NB4 (cell line): ENCODE measurements around the gene MMP2.

Source experiments
- DNase-seq: peaks from one replicate; pipeline ENCODE4 v3.0.0; 2010; ENCODE audit warnings: low read depth
- H3K4me3 ChIP-seq: one replicate; pipeline ENCODE4 v1.5.1; 2011; ENCODE audit warnings: mild to moderate bottlenecking, low read depth, low read length, moderate library complexity
- MYC ChIP-seq: IDR thresholded peaks from 2 replicates; pipeline ENCODE4 v1.6.1; 2011; ENCODE audit warnings: low read depth, low read length
- POLR2A ChIP-seq: IDR thresholded peaks from 2 replicates; pipeline ENCODE4 v1.6.1; 2011; ENCODE audit warnings: mild to moderate bottlenecking; ENCODE audit not compliant: insufficient read length; ENCODE audit errors: extremely low read depth
- TF ChIP-seq, protein P1 (sequence below): IDR thresholded peaks from 2 replicates; pipeline ENCODE4 v1.6.1; 2011; ENCODE audit warnings: low read depth, low read length
- TF ChIP-seq, protein P2 (sequence below): IDR thresholded peaks from one replicate; pipeline ENCODE4 v1.5.1; 2012; ENCODE audit warnings: low read depth, low read length

Gene MMP2

DNA sequence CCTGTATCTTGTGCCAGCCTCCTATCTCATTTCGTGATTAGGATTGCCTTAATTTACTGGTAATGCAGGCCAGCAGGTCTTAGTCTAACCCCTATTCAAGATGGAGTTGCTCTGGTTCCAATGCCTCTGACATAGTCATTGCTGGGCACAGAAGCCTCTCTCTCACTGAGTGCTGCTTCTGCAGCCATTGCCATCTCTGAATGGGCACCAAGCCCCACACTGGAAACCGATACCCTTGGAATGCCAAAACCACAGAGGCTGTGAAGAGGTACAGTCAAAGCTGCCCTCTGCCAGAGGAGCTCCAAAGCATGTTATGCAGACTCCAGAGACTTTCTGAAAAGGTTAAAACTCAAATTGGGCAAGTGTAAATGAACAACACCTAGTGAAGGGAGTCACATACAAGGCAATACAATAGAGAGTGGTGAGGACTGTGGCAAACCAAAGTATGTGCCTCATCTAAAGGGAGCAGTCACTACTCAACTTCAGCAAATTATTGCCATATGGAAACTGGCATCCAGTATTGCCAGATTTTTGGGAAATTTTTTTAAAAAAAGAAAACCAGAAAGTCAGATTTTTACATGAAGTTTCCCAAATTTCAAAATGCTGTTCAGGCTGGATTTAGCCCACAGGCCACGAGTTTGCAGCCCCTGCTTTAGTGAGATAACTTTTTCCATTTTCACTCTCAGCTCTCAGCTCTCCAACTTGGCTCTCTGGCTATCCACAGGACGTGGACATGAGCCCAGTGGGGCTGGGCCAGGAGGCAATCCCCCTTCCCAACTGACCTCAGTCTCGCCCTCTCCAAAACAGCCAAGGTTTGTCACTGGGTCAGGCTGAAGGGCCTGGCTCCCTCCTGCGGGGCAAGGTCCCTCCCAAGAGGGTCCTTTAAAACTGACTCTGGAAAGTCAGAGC is 2.1 kb upstream of the MMP2 start:
- H3K4me3 ChIP-seq: no peak overlapping the region
- TF ChIP-seq MYC: no peak
- TF ChIP-seq POLR2A: no peak
- TF ChIP-seq, protein P1, sequence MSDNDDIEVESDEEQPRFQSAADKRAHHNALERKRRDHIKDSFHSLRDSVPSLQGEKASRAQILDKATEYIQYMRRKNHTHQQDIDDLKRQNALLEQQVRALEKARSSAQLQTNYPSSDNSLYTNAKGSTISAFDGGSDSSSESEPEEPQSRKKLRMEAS: no peak
- TF ChIP-seq, protein P2, sequence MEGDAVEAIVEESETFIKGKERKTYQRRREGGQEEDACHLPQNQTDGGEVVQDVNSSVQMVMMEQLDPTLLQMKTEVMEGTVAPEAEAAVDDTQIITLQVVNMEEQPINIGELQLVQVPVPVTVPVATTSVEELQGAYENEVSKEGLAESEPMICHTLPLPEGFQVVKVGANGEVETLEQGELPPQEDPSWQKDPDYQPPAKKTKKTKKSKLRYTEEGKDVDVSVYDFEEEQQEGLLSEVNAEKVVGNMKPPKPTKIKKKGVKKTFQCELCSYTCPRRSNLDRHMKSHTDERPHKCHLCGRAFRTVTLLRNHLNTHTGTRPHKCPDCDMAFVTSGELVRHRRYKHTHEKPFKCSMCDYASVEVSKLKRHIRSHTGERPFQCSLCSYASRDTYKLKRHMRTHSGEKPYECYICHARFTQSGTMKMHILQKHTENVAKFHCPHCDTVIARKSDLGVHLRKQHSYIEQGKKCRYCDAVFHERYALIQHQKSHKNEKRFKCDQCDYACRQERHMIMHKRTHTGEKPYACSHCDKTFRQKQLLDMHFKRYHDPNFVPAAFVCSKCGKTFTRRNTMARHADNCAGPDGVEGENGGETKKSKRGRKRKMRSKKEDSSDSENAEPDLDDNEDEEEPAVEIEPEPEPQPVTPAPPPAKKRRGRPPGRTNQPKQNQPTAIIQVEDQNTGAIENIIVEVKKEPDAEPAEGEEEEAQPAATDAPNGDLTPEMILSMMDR: no peak
- DNase-seq: no peak

DNA sequence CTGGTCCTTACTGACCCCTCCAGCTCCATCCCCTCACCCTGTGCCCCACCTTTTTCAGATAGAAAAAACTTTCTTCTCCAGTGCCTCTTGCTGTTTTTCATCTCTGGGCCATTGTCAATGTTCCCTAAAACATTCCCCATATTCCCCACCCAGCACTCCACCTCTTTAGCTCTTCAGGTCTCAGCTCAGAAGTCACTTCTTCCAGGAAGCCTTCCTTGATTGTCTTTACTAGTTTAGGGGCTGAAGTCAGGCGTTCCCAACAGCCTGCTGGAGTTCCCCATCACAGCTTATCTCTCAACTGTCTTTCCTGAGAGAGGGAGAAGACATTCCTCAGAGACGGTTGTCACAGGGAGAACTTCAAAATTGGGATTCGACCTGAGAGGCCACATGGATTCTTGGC is 1.3 kb upstream of the MMP2 start:
- no peak overlapping the region for H3K4me3 ChIP-seq
- TF ChIP-seq, protein P2: no peak
- no peak for TF ChIP-seq POLR2A
- no peak for TF ChIP-seq MYC
- TF ChIP-seq, protein P1: no peak
- DNase-seq: no peak

DNA sequence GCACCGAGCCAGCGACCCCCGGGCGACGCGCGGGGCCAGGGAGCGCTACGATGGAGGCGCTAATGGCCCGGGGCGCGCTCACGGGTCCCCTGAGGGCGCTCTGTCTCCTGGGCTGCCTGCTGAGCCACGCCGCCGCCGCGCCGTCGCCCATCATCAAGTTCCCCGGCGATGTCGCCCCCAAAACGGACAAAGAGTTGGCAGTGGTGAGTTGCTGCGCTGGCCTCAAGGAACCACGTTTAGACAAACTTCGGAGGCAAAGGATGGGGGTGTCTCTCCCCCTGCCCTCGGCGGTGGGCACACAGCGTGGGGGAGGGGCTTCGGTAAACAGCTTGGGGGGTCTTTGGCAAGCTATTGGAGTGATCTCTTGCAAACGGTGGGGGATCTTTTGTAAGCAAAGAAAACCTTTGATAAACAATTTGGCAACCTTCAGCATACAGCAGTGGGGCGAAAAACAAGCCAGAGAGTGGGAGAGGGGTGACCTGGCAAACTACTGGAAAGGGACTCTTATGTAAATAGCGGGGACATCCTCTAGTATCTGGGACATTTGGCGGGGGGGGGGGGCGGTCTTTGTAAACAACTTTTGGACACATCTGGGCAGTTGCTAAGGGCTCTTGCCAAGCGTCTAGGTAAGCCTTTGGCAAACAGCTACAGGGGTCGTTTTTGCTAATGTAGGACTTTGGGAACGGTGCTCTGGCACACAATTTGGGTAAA is 587 bp downstream of the MMP2 start:
- H3K4me3 ChIP-seq: peak overlapping the region; percentile 50
- DNase-seq: peak; percentile 67
- TF ChIP-seq, protein P1: no peak
- TF ChIP-seq MYC (no peak), POLR2A (no peak)
- TF ChIP-seq, protein P2: no peak

DNA sequence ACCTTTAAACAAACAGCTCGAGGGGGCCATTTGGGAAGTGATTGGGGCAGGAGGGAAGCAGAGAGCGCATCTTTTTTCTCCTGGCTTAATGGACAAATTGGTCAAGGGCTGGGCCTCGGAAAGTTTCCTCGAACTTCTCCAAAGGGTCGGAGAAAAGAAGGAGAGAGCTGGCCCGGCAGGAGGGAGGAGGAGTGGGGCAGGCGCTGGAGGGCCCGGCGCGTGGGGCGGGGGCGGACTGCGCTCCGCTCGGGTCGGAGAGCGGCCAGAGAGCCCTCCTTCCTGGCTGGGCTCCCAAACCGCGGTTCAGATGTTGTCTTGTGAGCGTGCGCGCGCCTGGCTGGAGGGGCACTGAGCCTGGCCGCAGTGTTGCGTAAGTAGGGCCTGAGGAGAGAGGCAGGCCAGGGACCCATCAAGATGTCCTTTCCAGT is 1.2 kb downstream of the MMP2 start:
- H3K4me3 ChIP-seq: peak overlapping the region; percentile 50
- TF ChIP-seq, protein P1: 0 out of 2 replicates have a peak, but pooled peaks have one; percentile 24
- TF ChIP-seq POLR2A: no peak

DNA sequence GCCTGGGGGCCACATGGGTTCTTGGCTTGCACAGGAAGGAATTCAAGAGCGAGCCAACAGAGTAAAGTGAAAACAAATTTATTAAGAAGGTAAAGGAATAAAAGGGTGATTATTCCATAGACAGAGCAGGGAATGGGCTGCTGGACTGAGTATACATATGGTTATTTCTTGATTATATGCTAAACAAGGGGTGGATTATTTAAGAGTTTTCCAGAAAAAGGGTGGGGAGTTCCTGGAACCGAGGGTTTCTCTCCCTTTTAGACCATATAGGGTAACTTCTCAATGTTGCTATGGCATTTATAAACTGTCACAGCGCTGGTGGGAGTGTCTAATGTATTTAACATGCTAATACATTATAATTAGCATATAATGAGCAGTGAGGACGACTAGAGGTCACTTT is 2.0 kb downstream of the MMP2 start:
- DNase-seq: no peak
- TF ChIP-seq, protein P2: no peak
- TF ChIP-seq POLR2A (no peak), MYC (no peak)
- TF ChIP-seq, protein P1: no peak
- H3K4me3 ChIP-seq: no peak overlapping the region

More for the DNA sequence above, 1.2 kb downstream of the MMP2 start:
- peak; percentile 81 for DNase-seq

DNA sequence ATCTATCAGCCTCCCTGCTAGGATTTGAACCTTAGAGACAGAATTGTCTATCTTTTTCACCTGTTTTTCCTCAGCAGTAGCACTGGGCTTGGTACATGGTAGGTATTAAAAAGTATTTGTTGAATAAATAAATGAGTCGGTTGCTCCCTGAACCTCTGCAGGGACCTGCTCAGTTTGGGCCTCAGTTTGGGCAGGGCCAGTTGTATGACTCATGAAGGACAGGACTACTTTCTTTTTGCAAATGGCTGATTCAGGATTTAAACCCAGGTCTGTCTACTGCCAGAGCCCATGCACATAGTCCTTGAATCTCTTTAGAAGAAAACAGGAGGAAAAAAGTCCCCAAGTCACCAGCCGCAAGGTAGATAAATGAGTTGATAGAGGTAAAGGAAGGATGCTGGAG is 3.1 kb downstream of the MMP2 start:
- no peak for TF ChIP-seq POLR2A
- no peak for TF ChIP-seq MYC
- TF ChIP-seq, protein P2: no peak
- TF ChIP-seq, protein P1: no peak
- H3K4me3 ChIP-seq: no peak overlapping the region
- no peak for DNase-seq
